ENCODE results near the gene FAM174C.

FAM174C gene

GRCh38 chr19:1275260-1275975, at the start of gene FAM174C:
Gene FAM174C, plus strand, starts transcription at chr19:1275530. Its CDS starts 20 bp downstream, at chr19:1275550.
- TF ChIP-seq, protein P1, sequence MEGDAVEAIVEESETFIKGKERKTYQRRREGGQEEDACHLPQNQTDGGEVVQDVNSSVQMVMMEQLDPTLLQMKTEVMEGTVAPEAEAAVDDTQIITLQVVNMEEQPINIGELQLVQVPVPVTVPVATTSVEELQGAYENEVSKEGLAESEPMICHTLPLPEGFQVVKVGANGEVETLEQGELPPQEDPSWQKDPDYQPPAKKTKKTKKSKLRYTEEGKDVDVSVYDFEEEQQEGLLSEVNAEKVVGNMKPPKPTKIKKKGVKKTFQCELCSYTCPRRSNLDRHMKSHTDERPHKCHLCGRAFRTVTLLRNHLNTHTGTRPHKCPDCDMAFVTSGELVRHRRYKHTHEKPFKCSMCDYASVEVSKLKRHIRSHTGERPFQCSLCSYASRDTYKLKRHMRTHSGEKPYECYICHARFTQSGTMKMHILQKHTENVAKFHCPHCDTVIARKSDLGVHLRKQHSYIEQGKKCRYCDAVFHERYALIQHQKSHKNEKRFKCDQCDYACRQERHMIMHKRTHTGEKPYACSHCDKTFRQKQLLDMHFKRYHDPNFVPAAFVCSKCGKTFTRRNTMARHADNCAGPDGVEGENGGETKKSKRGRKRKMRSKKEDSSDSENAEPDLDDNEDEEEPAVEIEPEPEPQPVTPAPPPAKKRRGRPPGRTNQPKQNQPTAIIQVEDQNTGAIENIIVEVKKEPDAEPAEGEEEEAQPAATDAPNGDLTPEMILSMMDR (IDR thresholded peaks at IDR 0.05): peak; percentile 8; the same call in 1 of the 2 replicates
- TF ChIP-seq ZFX (IDR thresholded peaks at IDR 0.05; ENCODE audit: borderline replicate concordance): no peak

GRCh38 chr19:1226227-1226518, 49.2 kb upstream of the FAM174C start:
- H3K27ac ChIP-seq: peak overlapping the region; percentile 15; the same call in 1 of the 2 replicates
- TF ChIP-seq, protein P1 (IDR thresholded peaks at IDR 0.05): no peak
- no peak for TF ChIP-seq ZFX (IDR thresholded peaks at IDR 0.05; ENCODE audit: borderline replicate concordance)

More at GRCh38 chr19:1275260-1275975, at the start of gene FAM174C:
- peak within 1 kb of the TSS; percentile 99 for H3K27ac ChIP-seq

DNA sequence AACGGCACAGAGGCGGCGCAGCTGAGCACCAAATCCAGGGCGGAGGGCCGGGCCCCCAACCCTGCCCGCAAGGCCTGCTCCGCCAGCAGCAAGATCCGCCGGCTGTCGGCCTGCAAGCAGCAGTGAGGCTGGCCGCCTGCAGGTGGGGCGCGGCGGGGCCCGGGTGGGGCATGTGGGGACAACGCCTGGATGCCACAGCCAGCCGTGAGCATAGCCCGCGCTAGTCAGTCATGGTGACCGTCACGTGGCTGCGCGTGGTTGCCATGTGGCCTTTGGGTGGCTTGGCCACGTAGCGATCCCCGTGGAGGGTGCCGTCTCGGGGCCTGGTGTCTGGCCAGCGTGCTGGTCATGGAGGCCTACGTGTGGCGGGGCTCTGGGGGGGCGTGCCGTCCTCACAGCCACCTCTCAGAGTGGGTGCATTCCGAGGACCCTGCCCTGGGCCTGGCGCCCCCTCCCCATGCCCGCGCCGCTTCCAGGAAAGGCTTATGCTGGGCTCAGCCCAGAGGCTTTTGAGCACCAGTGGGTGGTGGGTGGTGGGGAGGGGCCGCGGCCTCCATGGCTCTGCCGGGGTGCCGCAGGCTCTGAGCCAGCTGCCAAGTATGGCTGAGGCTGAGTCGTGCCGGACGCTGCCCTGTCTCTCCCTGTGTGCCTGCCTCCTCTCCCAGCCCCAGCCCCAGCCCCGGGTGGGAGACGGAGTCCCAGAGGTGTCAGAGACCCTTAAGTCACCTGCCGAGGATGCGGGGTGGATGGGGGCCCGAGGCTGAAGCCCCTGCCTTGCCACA, 48.6 kb upstream of the FAM174C start:
- TF ChIP-seq, protein P1 (IDR thresholded peaks at IDR 0.05): no peak
- TF ChIP-seq ZFX (IDR thresholded peaks at IDR 0.05; ENCODE audit: borderline replicate concordance): no peak
- peak overlapping the region; percentile 60 for H3K27ac ChIP-seq

GRCh38 chr19:1227304-1228054, 47.9 kb upstream of the FAM174C start:
- H3K27ac ChIP-seq: peak overlapping the region; percentile 60
- TF ChIP-seq ZFX (IDR thresholded peaks at IDR 0.05; ENCODE audit: borderline replicate concordance): no peak
- TF ChIP-seq, protein P1 (IDR thresholded peaks at IDR 0.05): peak; percentile 30; the same call in 1 of the 2 replicates

- TF ChIP-seq ZFX (IDR thresholded peaks at IDR 0.05; ENCODE audit: borderline replicate concordance): no peak
- TF ChIP-seq, protein P1 (IDR thresholded peaks at IDR 0.05): no peak
- H3K27ac ChIP-seq: peak overlapping the region; percentile 60
Observed at GRCh38 chr19:1228161-1228957, 47.0 kb upstream of the FAM174C start.

GRCh38 chr19:1229056-1229923, 46.0 kb upstream of the FAM174C start:
- TF ChIP-seq ZFX (IDR thresholded peaks at IDR 0.05; ENCODE audit: borderline replicate concordance): no peak
- TF ChIP-seq, protein P1 (IDR thresholded peaks at IDR 0.05): no peak
- no peak overlapping the region for H3K27ac ChIP-seq
